Measurements from ENCODE around the gene COQ9.

- TF ChIP-seq CTCF (IDR thresholded peaks at IDR 0.05) (no peak), POLR2A (IDR thresholded peaks at IDR 0.05) (no peak), EP300 (IDR thresholded peaks at IDR 0.05) (no peak)
These were observed 22.7 kb upstream of the COQ9 start for GRCh38 chr16:57424583-57424982.

All from tibial nerve (tissue), 4 donors.